ENCODE results near the gene CBARP. TPM values are rescaled to one million over a fixed set of nuclear protein-coding genes. Genes with fewer than 3 reads are reported as not detected.
A peak's percentile ranks its signal among the peaks of the same experiment; 100 is the strongest.
"Not testable (repeated sequence)": the region's sequence is repeated elsewhere in the genome, so short reads cannot be mapped to it uniquely, and the experiment has no call there.

Gene CBARP
- total RNA-seq, 1 experiment from 2014 or later, result 13.3 TPM

GRCh38 chr19:1247748-1248138 is 9.9 kb upstream of the CBARP start:
- no peak for DNase-seq (ENCODE audit: low spot score)
- TF ChIP-seq EZH2 (IDR thresholded peaks at IDR 0.05; ENCODE audit: borderline replicate concordance, low read depth, low read length, poor library complexity, severe bottlenecking) (no peak), CTCF (conservative IDR thresholded peaks at IDR 0.05; ENCODE audit: low read depth, low read length) (no peak)
- Histone ChIP-seq H3K9me3 (ENCODE audit: low read depth, low read length, poor library complexity, severe bottlenecking) (no peaks in the 10 kb centered on the region), H3K4me3 (ENCODE audit: low read depth, low read length, poor library complexity, severe bottlenecking) (peak overlapping the region; percentile 96), H3K36me3 (ENCODE audit: insufficient read depth, low read length, poor library complexity, severe bottlenecking) (peaks cover 22% of the 10 kb centered on the region), H3K27ac (ENCODE audit: low read depth, low read length, poor library complexity, severe bottlenecking) (peak overlapping the region; percentile 99), H3K27me3 (replicated peaks; ENCODE audit: insufficient read depth, low read depth, low read length, poor library complexity) (no peaks in the 10 kb centered on the region), H3K4me1 (ENCODE audit: insufficient read depth, low read length, poor library complexity, severe bottlenecking) (peaks cover 26% of the 10 kb centered on the region)
- CTCF ChIA-PET, result no interaction called here
- no TSS peak for BruUV-seq (replicated peaks)
- intact Hi-C loops (cut with micrococcal nuclease; ENCODE audit: unreplicated experiment), result loop anchor here (2.0 to 10.0 kb wide), 3 partner anchors 19 to 383 kb away; partner anchors contain the start of genes CNN2, RNU6-2 and TMEM259
- POLR2A ChIA-PET (ENCODE audit: low non-redundant PET), result no interaction called here

GRCh38 chr19:1246265-1247087 is 8.7 kb upstream of the CBARP start:
- H3K9me3 ChIP-seq (ENCODE audit: low read depth, low read length, poor library complexity, severe bottlenecking); DNase-seq (ENCODE audit: low spot score); H3K27ac ChIP-seq (ENCODE audit: low read depth, low read length, poor library complexity, severe bottlenecking); H3K36me3 ChIP-seq (ENCODE audit: insufficient read depth, low read length, poor library complexity, severe bottlenecking); BruUV-seq (replicated peaks); POLR2A ChIA-PET (ENCODE audit: low non-redundant PET); H3K4me3 ChIP-seq (ENCODE audit: low read depth, low read length, poor library complexity, severe bottlenecking); H3K27me3 ChIP-seq (replicated peaks; ENCODE audit: insufficient read depth, low read depth, low read length, poor library complexity): not testable (repeated sequence)
- peaks cover 31% of the 10 kb centered on the region for H3K4me1 ChIP-seq (ENCODE audit: insufficient read depth, low read length, poor library complexity, severe bottlenecking)
- intact Hi-C loops (cut with micrococcal nuclease; ENCODE audit: unreplicated experiment), result loop anchor here (10.0 kb wide), 2 partner anchors 222 to 382 kb away; partner anchors contain the start of genes CNN2, RNU6-2 and TMEM259
- CTCF ChIA-PET, result interaction anchor here (0.6 to 0.7 kb wide), 3 partner anchors 11 to 115 kb away, joined by 4 to 6 read pairs (median 5); no protein-coding TSS in a partner anchor

- ChIA-PET POLR2A (ENCODE audit: low non-redundant PET) (interaction anchor here (2.3 kb wide), 1 partner anchor 24 kb away, joined by 36 read pairs; the partner anchor contains the start of gene CIRBP), CTCF (no interaction called here)
- Histone ChIP-seq H3K36me3 (ENCODE audit: insufficient read depth, low read length, poor library complexity, severe bottlenecking) (peaks cover 7% of the 10 kb centered on the region), H3K27me3 (replicated peaks; ENCODE audit: insufficient read depth, low read depth, low read length, poor library complexity) (no peaks in the 10 kb centered on the region), H3K4me3 (ENCODE audit: low read depth, low read length, poor library complexity, severe bottlenecking) (no peak overlapping the region), H3K9me3 (ENCODE audit: low read depth, low read length, poor library complexity, severe bottlenecking) (no peaks in the 10 kb centered on the region), H3K27ac (ENCODE audit: low read depth, low read length, poor library complexity, severe bottlenecking) (peak overlapping the region; percentile 77), H3K4me1 (ENCODE audit: insufficient read depth, low read length, poor library complexity, severe bottlenecking) (peaks cover 31% of the 10 kb centered on the region)
- TF ChIP-seq EZH2 (IDR thresholded peaks at IDR 0.05; ENCODE audit: borderline replicate concordance, low read depth, low read length, poor library complexity, severe bottlenecking), result no peak
- TF ChIP-seq CTCF (conservative IDR thresholded peaks at IDR 0.05; ENCODE audit: low read depth, low read length), result no peak
- no TSS peak for BruUV-seq (replicated peaks)
- no peak for DNase-seq (ENCODE audit: low spot score)
- intact Hi-C loops (cut with micrococcal nuclease; ENCODE audit: unreplicated experiment), result loop anchor here (10.0 kb wide), 2 partner anchors 221 to 381 kb away; partner anchors contain the start of genes CNN2, RNU6-2 and TMEM259
These were observed 7.9 kb upstream of the CBARP start for GRCh38 chr19:1245494-1246264.
